GM18909 (cell line): ENCODE measurements around the gene KIF26B.

Experiments
- ATAC-seq: cut with Tn5 transposase; IDR thresholded peaks from one replicate; pipeline ENCODE4 v1.9.1; 2021; ENCODE audit warnings: mild to moderate bottlenecking; ENCODE audit not compliant: unreplicated experiment, poor library complexity

KIF26B gene

DNA sequence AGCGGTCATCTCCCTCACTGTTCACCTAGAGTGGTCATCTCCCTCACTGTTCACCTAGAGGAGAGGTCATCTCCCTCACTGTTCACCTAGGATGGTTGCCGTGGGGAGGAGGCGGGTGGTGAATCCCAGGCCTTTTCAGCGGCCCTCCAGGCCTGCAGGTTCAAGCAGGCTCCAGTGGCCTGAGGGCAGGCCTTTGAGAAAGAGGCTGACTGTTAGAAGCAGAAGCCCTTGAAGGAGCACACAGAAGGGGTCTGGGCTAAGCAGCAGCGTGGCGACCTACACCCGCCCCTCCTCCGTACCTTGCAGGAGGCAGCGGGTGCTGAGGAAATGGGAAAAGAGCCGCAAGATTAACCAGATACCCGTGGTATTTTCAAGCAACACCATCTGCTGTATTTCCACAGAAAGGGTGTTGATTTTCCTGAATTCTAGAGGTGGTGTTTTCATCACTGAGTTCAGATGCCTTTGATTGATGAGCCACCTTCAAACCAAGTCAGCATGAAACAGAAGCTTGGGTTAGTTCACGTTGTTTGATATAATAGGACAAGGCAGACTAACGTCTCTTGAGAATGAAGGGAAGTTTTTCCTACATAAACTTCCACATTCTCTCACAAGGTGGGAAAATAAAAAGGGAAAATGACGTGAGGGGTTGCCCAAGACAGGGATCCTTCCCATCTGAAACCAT, 289.5 kb downstream of the KIF26B start:
- ATAC-seq = no peak

DNA sequence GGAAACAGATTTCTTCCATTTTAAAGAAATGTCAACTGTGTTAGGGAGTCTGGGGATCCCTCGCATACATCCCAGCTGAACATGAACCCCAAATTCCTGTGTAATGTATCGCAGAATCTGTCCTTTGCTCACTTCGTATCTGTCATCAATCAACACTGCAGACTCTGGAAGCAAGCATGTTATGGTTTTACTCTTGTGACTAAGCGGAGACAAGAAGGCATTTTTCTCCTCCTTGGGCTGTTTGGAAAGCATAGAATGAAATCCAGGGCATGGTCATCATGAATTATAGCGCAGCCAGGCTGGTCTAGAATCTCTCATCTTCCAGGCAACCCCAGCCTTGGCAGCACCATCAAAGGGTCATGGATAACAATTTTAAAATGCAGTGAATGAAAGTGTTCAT, 290.2 kb downstream of the KIF26B start:
- no peak for ATAC-seq

DNA sequence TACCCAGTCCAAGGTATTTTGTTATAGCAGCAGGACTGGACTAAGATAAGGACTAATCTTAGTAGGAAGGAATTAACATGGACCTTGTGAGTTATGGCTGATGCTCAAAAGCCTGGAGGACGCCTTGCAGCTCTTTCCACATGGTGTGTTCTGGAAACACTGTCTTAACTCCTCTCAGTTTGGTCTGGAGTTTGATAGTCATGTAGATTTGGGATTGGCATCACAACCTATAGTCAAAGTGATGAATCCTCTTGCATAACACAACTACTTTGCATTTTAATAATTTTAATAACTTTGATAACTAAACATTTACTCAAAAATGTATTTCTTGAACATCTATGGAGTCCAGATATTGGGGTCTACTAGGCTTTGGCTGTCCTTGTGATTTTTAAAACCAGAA, 293.7 kb downstream of the KIF26B start:
- no peak for ATAC-seq

DNA sequence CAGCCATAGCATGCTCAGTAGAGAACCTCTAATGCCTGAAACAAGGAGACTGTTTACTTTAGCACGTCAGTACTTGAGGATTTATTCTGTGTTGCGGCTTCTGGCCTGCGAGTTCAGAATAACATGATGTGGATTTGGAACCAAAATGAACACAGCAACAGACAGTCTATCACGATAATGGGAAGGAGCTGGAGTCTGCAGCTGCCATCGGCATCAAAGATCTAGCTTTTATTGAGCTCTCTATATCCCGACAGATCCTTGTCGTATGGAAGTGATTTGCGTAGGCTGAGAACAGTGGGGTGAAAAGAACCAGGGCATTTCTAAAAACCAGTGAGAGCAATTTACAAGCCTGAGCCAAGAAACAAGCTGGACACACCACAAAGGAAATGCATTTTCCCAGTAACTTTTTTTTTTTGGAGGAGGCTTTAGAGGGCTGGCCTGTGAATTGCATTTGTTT, 294.2 kb downstream of the KIF26B start:
- no peak for ATAC-seq

DNA sequence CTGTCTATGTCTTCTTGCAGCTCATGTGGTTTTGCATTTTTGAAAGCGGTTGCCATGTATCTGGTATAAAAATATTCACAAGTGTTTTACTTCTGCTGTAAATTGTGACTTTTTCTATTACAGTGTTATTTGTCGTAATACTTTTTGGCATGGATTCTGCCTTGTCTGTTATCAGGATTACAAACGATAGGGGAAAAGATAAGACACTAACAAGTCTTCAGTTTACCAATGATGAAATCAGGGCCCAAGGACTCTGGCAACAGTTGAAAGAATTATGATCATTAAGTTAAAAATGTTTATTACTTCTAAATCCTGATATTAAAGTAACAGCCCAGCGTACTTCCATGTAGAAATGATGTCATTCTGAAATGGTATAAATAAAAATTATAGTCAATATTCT, 298.8 kb downstream of the KIF26B start:
- no peak for ATAC-seq

DNA sequence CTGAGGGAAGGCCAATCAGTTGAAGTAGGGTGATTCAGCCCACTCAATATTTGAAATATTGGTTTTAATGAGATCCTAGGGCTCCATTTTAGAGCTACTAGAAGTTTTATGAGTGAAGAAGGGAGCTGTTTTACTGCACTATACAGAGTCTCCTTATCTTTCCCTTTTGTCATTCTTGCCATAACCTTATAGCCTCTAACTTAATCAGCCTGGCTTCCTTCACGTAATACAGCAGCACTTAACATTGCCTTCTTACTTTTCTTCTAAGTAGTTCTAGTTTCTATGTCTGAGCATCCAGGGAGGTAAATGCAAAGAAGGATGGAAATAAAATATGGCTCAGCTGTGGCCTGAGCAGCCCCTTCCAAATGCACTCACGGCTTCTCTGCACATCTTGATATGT, 299.3 kb downstream of the KIF26B start:
- no peak for ATAC-seq

DNA sequence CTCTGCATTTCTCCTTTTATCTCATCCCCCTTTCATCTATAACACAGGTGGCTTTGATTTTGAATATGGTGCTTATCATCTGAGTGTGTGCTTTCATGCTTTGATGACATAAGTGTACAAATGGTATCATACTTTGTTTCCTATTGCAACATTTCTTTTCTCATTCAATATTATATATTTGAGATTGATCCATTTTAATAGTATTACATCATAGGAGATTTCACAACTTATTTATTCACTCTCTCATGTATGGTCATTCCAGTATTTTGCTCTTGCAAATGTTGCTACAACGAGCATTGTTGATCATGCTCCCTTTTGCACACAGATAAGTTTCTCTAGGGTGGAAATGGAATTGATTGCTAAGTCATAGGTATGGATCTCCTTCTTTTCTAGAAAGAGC, 302.8 kb downstream of the KIF26B start:
- no peak for ATAC-seq

DNA sequence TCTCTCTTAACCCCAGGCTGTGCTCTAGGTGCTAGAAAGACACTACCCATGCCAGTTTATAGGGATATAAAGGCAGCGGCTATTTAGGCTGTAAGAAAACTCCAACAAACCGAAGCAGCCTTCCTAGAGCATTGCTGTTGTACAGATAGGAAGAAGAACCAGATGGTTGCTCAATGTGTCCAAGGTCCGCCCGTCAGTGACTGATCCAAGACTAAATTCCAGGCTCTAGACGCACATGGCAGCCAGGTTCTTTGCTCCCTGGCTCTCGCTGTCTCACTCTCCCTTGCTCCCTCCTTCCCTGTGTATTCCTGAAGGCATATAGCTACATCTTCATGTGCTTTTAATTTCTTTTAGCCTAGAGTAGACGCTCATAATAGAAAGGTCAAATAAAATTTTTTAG, 303.4 kb downstream of the KIF26B start:
- no peak for ATAC-seq

DNA sequence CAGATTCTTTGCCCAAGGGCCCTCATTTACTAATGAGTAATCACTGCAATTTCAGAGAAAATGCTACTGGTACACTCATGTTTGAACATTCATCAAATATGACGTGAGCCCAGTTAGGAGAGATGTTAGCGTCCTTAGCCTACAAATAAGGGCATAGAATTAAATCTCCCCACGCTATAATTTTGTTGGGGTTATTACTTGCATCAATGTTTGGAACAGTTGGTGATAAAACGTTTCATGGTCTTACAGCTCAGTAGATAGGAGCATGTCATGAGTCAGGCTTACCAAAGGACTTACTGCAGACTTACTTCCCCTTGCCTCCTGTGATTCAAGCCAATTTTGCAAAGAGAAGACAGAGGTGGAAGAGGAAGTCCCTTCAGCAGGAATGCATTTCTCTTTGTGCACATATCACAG, 304.0 kb downstream of the KIF26B start:
- no peak for ATAC-seq

DNA sequence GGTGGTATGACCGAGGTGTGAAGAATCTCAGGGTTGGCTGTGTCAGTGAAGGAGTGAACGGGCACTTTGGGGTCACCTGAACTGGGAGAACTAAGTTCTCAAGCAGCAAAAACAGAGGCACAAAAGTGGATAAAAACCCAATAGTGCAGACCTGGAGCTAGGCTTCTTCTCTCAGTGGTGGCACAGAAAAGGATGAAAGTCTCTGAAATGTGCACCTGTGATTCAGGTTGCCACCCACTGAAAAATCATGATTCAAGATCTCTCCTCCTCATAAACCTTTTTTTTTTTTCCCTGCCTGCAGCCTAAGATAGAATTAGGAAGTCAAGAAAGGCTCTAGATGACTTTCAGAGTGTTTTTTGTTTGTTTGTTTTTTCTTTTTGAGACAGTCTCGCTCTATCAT, 304.8 kb downstream of the KIF26B start:
- ATAC-seq = no peak

DNA sequence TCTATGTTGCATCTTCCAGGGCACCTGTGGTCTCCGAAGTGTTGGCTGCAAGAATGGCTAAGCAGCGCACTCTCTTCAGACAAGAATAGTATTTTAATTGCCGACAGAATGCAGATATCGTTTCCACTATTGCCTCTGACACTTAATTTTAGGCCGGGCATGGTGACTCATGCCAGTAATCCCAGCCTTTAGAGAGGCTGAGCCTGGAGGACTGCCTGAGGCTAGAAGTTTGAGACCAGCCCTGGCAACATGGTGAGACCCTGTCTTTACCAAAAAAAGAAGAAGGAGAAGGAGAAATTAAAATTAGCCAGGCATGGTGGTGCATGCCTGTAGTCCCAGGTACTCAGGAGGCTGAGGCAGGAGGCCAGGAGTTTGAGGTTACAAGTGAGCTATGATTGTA, 306.9 kb downstream of the KIF26B start:
- no peak for ATAC-seq

DNA sequence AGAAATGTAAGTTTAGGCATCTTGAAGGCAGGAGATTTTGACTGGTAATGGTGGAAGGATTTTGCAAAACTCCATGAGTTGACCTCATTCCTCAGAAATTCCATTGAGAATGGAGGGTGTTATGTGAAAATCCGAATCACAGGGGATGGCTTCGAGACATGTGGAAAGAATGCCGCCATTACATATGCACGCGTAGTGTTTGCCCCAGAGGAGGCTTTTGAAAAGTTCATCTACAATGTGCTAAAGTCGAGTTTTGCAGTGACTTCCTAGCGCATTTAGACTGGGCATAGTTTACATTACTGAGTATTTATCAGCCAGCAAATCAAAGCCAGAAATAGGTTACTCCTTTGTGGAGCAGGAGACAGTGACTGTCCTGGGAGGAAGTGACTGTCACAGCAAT, 307.4 kb downstream of the KIF26B start:
- no peak for ATAC-seq

DNA sequence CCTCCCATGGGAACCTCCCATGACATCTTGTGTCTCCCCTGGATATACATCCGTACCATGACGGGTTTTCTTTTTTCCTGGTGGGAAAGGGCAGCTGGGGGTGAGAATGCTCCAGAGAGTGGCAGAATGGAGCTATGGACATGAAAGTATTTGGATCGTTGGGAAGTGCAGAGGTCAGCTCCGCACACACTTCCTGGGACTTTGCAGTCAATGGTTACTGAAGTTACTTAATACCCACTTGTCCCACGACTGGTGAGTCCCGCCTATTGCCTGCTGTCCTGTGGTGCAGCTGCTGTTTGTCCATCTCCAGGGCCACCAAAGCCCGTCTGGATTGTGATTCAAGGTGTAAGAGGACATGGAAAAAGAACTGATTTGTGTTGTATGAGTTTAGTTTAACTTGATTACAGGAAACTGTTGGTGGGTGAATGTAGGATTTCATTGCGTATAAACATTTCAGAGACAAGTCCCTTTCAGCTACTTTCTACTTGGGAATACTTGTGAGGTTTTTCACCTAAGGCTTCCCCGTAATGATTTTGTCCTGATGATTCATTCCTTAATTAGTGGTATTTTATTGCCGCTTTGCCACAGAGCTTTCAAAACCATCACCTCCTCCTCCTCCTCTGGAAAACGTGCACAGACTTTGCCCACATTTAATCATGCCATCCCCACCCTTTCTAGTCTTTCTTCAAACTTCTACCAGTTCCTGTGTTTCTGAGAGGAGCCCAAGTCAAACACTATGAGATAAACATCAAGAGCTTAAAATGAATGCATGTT, 308.8 kb downstream of the KIF26B start:
- ATAC-seq = no peak

DNA sequence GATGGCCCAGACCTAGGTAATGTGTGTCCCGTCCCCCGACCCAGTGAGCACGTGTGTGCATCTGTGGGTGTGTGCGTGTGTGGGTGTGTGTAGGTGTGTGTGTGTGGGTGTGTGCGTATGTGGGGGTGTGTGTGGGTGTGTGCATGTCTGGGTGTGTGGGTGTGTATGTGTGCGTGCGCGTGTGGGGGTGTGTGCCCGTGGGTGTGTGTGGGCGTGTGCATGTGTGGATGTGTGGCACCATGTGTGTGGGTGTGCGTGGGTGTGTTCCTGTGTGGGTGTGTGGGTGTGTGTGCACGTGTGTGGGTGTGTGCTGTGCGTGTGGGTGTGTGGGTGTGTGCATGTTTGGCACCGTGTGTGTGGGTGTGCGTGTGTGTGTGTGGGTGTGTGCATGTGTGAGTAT, 309.5 kb downstream of the KIF26B start:
- ATAC-seq = no peak

DNA sequence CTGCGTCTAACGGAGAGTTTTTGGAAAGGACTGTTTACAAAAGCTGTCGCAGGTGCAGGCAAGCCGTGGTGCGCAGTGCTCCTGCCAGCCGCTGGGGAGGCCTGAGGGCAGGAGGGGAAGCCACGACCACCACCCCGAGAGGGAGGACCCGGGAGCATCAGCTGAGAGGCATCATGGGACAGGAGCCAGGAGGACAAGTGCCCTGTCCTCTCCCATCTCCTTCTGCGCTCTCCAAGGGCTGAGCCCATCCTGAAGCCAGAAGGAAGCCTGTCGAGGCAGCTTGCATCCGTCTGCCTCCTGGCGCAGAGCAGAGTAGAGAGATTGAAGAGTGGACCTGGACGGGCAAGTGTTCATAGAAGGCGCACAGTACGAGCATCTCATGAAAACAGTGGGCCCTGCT, 310.9 kb downstream of the KIF26B start:
- no peak for ATAC-seq

DNA sequence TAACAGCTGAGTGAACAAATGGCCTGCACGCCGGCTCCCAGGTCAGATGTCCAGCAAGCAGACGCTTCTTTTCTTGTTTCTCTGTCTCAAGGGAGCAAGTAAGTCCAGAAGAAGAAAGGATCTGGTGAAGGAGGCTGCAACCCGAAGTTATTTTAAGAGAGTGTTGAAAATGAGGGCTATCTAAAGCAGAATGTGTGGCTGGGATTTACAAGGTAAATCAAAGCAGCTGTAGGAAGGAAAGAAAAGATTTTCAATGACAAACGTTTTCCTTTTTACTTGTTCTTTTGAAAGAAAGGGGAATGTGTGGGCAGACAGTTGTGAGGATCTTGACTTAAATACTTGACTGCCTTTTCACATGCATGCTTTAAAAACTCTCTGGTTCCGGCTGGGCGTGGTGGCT, 311.5 kb downstream of the KIF26B start:
- ATAC-seq = no peak

DNA sequence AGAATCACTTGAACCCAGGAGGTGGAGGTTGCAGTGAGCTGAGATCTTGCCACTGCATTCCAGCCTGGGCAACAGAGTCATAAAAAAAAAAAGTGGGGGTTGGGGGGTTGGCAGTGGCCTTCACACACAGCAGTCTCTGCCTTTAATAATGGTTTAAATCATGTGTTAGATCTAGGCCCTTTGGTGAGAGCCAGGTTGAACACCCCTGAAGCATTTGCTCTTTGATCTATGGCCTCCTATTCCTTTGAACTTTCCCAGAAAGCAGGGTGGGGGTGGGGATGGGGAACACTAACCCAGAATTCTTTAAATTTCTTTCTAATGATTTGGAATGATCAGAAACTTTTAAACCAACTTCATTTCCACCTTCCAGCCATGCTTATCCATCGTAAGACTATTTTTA, 313.0 kb downstream of the KIF26B start:
- no peak for ATAC-seq

DNA sequence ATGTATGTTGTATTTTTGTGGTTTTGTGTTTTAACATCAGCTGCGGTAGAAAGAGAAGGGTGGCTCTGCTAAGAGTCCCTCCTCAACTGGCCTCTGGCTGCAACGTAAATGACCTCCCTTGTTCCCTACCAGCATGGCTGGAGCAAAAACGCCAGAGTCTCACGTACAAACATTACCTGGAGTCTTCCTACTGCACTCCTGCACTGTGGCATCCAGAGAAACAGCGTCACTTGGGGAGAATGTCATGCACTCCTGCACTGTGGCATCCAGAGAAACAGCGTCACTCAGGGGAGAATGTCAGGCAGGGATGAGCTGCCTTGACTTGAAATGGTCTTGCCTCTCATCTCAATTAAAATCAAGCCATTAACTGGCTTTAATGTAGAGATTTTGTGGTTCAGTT, 314.2 kb downstream of the KIF26B start:
- no peak for ATAC-seq

DNA sequence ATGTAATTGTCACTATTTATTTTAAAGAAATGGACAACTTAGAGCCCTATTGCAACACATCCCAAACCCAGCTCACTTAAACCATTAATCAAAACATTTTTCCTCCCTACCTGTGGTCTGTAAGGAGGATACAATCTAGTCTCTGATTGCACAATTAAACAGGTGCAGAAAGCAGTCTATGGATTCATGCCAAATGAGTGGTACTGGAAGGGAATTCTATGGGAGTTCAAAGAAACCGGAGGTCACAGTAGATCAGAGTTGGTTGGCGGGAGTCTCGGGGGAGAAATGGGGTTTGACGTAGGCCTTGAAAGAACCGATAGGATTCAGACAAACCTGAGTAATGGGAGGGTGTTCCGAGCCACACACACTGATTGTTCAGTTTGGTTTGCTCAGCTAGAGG, 314.9 kb downstream of the KIF26B start:
- ATAC-seq = no peak

DNA sequence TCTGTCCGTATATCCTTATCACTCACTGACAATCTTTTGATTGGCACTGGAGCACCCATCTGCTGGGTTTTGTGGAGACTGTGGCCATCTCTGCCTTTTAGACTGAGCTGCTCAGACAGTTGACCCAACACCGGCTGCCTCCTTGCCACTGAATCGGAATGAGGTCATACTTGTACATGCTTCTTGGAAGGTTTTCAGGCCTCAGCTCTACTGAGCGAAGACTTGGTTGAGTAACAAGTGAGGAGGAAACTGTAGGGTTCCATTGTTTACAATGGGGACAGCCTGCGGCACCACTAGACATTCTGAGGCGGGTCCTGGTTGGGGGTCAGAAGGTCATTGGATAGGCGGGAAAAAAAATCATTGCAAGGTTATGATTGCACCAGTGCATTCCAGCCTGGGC, 320.3 kb downstream of the KIF26B start:
- no peak for ATAC-seq

DNA sequence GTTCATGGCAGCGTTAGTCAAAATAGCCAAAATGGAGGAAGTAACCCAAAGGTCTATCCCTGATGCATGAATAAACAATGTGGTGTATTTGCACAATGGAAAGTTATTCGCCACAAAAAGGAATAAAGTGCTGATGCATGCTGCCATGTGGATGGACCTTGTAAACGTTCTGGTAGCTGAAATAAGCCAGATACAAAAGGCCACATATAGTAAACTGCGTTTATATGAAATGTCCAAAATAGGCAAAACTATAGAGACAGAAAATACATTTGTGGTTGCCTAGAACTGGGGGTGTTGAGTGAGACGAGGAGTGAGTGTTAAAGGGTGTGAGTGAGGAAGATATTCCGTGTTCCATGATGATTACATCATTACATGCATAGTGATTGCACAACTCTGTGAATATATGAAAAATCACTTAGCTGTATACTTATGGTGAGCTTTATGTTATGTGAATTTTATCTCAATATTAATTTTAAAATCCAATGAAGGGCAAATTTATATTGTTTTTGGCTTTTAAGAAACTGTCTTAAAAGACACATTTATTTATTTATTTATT, 321.3 kb downstream of the KIF26B start:
- no peak for ATAC-seq

DNA sequence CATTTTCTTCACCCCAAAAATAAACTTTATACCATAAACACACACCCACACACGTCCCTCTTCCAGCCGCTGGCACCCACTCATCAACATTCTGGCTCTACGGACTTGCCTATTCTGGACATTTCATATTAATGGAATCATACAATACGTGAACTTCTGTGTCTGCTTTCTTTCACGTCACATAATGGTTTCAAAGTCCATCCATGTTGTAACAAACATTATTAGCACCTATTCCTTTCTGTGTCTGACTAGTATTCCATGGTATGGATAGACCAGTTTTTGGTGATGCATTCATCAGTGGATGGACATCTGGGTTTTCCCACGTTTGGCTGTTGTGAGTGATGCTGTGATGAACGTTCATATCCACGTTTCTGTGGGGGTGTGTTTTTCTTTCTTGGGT, 323.2 kb downstream of the KIF26B start:
- ATAC-seq = no peak
